Measurements from ENCODE around the gene C1orf167.

The C1orf167 gene

GRCh38 chr1:11769274-11769673 is 7.3 kb downstream of the C1orf167 start:
- Histone ChIP-seq H3K9ac (ENCODE audit: low read depth, low read length) (no peak overlapping the region), H3K36me3 (ENCODE audit: insufficient read depth, low read depth, low read length) (no peaks in the 10 kb centered on the region), H3K27ac (ENCODE audit: low read length) (no peak overlapping the region), H3K4me3 (ENCODE audit: low read length) (no peak overlapping the region), H3K9me3 (ENCODE audit: insufficient read depth, low read depth, low read length) (no peaks in the 10 kb centered on the region), H3K4me1 (ENCODE audit: insufficient read depth, low read length) (no peaks in the 10 kb centered on the region), H3K27me3 (ENCODE audit: insufficient read depth, low read length) (0 out of 2 replicates have a peak, but pooled peaks cover under 1% of the 10 kb centered on the region)

DNA sequence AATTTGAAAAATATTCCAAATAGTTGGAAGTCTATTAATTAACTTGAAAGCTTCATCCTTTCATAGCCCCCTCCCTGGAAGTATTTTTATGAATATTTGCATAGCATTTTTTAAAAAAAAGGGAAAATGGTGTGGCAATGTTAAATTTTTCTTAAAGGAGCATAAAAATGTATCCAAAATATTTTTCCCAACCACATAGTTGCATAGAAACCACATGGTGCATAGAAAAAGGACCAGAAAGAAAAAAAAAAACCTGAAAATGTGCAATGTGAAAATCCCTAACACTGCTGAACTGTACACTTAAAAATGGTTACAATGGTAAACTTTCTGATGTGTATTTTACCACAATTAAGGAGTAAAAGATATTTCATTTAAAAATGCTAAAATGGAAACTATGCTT is 8.0 kb downstream of the C1orf167 start:
- Histone ChIP-seq H3K9ac (ENCODE audit: low read depth, low read length) (no peak overlapping the region), H3K36me3 (ENCODE audit: insufficient read depth, low read depth, low read length) (no peaks in the 10 kb centered on the region), H3K4me1 (ENCODE audit: insufficient read depth, low read length) (no peaks in the 10 kb centered on the region)

DNA sequence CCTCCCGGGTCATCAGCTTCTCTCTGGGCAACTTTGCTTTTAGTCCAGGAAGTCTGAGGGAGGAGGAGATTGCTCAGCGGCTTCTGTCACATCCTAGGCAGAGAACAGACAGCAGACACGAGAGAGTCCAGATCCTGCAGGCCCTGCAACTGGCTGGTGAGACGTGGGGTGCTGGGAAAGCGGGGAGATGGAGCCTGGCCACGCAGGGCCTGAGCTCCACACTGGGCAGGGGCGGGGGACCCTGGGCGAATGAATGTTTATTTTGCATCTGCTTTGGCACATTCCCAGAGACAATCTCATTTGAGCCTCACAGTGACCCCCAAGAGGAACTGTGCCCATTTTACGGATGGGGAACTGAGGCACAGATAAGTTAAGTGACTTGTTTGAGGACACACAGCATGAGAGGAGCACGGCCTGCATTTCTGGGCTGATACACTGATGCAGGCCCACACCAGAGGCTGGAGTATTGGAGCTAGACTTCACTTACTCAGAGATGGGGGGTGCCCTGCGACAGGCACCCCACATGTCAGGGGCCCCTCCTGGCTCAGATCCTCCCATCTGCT is 9.6 kb downstream of the C1orf167 start:
- H3K27me3 ChIP-seq (ENCODE audit: insufficient read depth, low read length): no peaks in the 10 kb centered on the region
- H3K4me3 ChIP-seq (ENCODE audit: low read length): no peak overlapping the region
- H3K36me3 ChIP-seq (ENCODE audit: insufficient read depth, low read depth, low read length): no peaks in the 10 kb centered on the region
- H3K27ac ChIP-seq (ENCODE audit: low read length): no peak overlapping the region
- no peak overlapping the region for H3K9ac ChIP-seq (ENCODE audit: low read depth, low read length)
- no peaks in the 10 kb centered on the region for H3K4me1 ChIP-seq (ENCODE audit: insufficient read depth, low read length)
- H3K9me3 ChIP-seq (ENCODE audit: insufficient read depth, low read depth, low read length): no peaks in the 10 kb centered on the region

More for the DNA sequence above, 8.0 kb downstream of the C1orf167 start:
- Histone ChIP-seq H3K27ac (ENCODE audit: low read length) (no peak overlapping the region), H3K27me3 (ENCODE audit: insufficient read depth, low read length) (no peaks in the 10 kb centered on the region), H3K4me3 (ENCODE audit: low read length) (no peak overlapping the region), H3K9me3 (ENCODE audit: insufficient read depth, low read depth, low read length) (no peaks in the 10 kb centered on the region)

GRCh38 chr1:11772458-11772857 is 10.5 kb downstream of the C1orf167 start:
- Histone ChIP-seq H3K36me3 (ENCODE audit: insufficient read depth, low read depth, low read length) (no peaks in the 10 kb centered on the region), H3K4me3 (ENCODE audit: low read length) (no peak overlapping the region), H3K27me3 (ENCODE audit: insufficient read depth, low read length) (no peaks in the 10 kb centered on the region), H3K9ac (ENCODE audit: low read depth, low read length) (no peak overlapping the region), H3K27ac (ENCODE audit: low read length) (no peak overlapping the region), H3K9me3 (ENCODE audit: insufficient read depth, low read depth, low read length) (no peaks in the 10 kb centered on the region), H3K4me1 (ENCODE audit: insufficient read depth, low read length) (no peaks in the 10 kb centered on the region)

GRCh38 chr1:11774753-11775152 is 12.8 kb downstream of the C1orf167 start:
- H3K9me3 ChIP-seq (ENCODE audit: insufficient read depth, low read depth, low read length): no peaks in the 10 kb centered on the region

DNA sequence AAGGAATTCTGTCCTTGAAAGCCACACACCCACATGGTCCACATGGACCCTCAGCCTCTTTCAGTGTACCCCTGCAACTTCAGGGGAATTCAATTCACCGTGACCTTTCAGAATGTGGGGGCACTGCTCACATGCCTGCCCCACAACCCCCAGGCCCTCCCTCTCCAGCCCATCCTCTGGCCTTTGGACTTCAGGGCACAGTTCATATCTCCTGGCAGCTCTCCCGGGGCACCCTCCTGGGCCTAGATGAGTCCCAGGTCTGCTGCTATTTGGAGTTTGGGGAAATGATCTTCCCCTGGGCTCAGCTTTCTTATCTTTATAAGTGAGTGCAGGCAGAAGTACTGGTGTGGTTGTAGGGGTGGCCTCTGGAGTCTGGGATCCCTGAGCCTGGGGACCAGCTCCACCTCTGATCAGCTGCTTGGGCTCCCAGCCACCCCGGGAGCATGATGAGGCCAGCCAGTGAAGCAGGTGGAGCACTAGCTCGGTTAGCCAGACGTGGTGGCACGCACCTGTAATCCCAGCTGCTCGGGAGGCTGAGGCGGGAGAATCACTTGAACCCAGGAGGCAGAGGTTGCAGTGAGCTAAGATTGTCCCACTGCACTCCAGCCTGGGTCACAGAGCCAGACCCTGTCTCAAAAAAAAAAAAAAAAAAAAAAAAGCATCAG is 15.8 kb downstream of the C1orf167 start:
- no peaks in the 10 kb centered on the region for H3K27me3 ChIP-seq (ENCODE audit: insufficient read depth, low read length)
- no peaks in the 10 kb centered on the region for H3K4me1 ChIP-seq (ENCODE audit: insufficient read depth, low read length)
- no peak overlapping the region for H3K27ac ChIP-seq (ENCODE audit: low read length)
- H3K9me3 ChIP-seq (ENCODE audit: insufficient read depth, low read depth, low read length): no peaks in the 10 kb centered on the region
- H3K4me3 ChIP-seq (ENCODE audit: low read length): no peak overlapping the region
- H3K36me3 ChIP-seq (ENCODE audit: insufficient read depth, low read depth, low read length): no peaks in the 10 kb centered on the region
- H3K9ac ChIP-seq (ENCODE audit: low read depth, low read length): no peak overlapping the region

More at GRCh38 chr1:11774753-11775152, 12.8 kb downstream of the C1orf167 start:
- Histone ChIP-seq H3K9ac (ENCODE audit: low read depth, low read length) (no peak overlapping the region), H3K4me1 (ENCODE audit: insufficient read depth, low read length) (no peaks in the 10 kb centered on the region), H3K27me3 (ENCODE audit: insufficient read depth, low read length) (no peaks in the 10 kb centered on the region), H3K36me3 (ENCODE audit: insufficient read depth, low read depth, low read length) (no peaks in the 10 kb centered on the region), H3K27ac (ENCODE audit: low read length) (no peak overlapping the region), H3K4me3 (ENCODE audit: low read length) (no peak overlapping the region)

DNA sequence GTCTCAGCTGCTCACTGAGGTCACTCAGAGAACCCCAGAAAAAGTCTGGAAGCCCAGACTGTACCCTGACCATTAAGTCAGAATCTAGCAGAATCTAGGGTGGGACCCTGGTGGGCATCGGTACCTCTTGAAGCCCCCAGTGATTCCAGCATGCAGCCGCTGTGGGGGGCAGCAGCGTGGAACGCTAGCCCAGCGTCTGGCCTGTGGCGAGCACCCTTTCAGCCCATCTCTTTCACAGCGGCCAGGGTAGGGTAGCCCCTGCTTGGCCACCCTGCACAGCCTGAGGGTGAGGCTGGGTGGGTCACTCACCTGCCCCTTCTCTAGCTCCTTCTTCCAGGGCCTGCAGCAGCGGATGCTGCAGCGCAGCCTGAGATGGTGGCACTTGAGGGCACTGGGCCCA is 16.3 kb downstream of the C1orf167 start:
- Histone ChIP-seq H3K27ac (ENCODE audit: low read length) (no peak overlapping the region), H3K9ac (ENCODE audit: low read depth, low read length) (no peak overlapping the region), H3K27me3 (ENCODE audit: insufficient read depth, low read length) (no peaks in the 10 kb centered on the region), H3K4me3 (ENCODE audit: low read length) (no peak overlapping the region), H3K36me3 (ENCODE audit: insufficient read depth, low read depth, low read length) (no peaks in the 10 kb centered on the region), H3K9me3 (ENCODE audit: insufficient read depth, low read depth, low read length) (no peaks in the 10 kb centered on the region), H3K4me1 (ENCODE audit: insufficient read depth, low read length) (no peaks in the 10 kb centered on the region)

DNA sequence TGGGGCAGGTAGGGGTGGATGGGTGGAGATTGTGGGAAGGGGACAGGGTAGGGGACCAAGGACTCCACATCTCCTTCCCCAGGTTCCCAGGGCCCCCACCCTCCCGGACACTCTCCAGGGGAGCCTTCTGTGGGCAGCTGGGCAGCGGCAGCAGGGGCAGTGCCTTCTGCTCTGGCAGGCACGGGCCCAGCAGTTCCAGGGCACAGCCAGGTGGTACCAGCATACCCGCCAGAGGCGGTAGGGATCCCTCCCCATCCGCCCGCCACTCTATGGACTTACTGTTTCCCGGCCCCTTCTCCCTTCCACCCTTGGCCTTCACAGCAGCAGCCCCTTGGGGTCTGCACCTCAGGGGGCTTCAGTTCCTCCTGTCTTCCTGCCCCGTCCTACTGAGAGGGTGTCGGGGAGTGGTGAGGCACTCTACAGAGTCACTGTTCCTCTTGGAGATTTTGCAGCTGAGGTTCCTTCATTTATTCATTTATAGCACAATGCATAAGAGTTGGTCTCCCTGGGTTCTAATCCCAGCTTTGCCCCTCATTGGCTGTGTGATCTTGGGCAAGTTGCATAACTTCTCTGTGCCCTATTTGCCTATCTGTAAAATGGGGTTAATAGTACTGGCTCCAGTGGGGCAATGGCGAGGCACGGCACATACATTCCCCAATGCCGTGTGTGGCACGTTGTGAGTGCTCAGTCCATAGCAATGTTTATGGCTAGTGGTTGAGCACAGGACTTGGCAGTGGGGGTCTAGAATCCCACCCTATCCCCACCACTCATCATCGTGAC is 17.0 kb downstream of the C1orf167 start:
- no peak overlapping the region for H3K9ac ChIP-seq (ENCODE audit: low read depth, low read length)
- H3K36me3 ChIP-seq (ENCODE audit: insufficient read depth, low read depth, low read length): no peaks in the 10 kb centered on the region
- no peaks in the 10 kb centered on the region for H3K4me1 ChIP-seq (ENCODE audit: insufficient read depth, low read length)
- no peak overlapping the region for H3K27ac ChIP-seq (ENCODE audit: low read length)
- no peaks in the 10 kb centered on the region for H3K27me3 ChIP-seq (ENCODE audit: insufficient read depth, low read length)
- H3K4me3 ChIP-seq (ENCODE audit: low read length): no peak overlapping the region
- no peaks in the 10 kb centered on the region for H3K9me3 ChIP-seq (ENCODE audit: insufficient read depth, low read depth, low read length)

- Histone ChIP-seq H3K4me3 (ENCODE audit: low read length) (no peak overlapping the region), H3K4me1 (ENCODE audit: insufficient read depth, low read length) (peaks cover 4% of the 10 kb centered on the region; the same call in 1 of the 2 replicates), H3K27me3 (ENCODE audit: insufficient read depth, low read length) (no peaks in the 10 kb centered on the region), H3K36me3 (ENCODE audit: insufficient read depth, low read depth, low read length) (no peaks in the 10 kb centered on the region), H3K27ac (ENCODE audit: low read length) (no peak overlapping the region), H3K9me3 (ENCODE audit: insufficient read depth, low read depth, low read length) (no peaks in the 10 kb centered on the region), H3K9ac (ENCODE audit: low read depth, low read length) (no peak overlapping the region)
Measured at GRCh38 chr1:11779715-11780379, 17.9 kb downstream of the C1orf167 start.

DNA sequence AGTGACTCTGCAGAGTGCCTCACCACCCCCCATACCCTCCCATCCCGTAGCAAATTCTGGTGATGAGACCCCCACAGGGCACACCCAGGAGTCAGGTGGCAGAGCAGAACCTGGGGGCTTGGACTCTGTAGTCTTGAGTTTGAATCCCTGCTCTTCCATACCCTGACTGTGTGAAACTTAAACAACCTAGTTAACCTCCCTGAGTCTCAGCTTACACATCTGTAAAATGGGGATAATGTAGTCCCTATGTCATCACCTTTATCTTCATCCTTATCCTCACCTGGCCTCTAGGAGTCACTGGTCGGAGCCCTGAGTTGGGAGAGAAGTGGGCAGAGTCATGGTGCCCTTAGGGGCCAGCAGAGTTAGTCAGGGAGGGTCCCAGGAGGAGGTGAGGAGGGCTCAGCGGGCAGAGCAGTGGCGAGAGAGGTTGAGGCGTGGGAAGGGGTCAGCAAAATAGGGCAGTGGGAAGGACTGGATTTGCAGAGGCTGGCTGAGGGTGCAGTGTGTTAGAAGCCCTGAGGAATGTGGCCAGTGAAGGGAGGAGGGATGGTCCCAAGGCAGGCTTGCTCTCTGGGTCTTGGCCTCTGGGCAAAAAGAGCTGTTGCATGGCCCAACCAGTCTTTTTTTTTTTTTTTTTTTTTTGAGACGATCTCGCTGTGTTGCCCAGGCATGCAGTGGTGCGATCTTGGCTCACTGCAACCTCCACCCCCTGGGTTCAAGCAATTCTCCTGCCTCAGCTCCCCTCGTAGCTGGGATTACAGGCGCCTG is 18.6 kb downstream of the C1orf167 start:
- H3K9ac ChIP-seq (ENCODE audit: low read depth, low read length): no peak overlapping the region
- H3K4me3 ChIP-seq (ENCODE audit: low read length): no peak overlapping the region
- H3K36me3 ChIP-seq (ENCODE audit: insufficient read depth, low read depth, low read length): no peaks in the 10 kb centered on the region
- H3K9me3 ChIP-seq (ENCODE audit: insufficient read depth, low read depth, low read length): no peaks in the 10 kb centered on the region
- H3K27me3 ChIP-seq (ENCODE audit: insufficient read depth, low read length): no peaks in the 10 kb centered on the region
- H3K27ac ChIP-seq (ENCODE audit: low read length): no peak overlapping the region
- H3K4me1 ChIP-seq (ENCODE audit: insufficient read depth, low read length): peaks cover 5% of the 10 kb centered on the region; the same call in 1 of the 2 replicates

- Histone ChIP-seq H3K36me3 (ENCODE audit: insufficient read depth, low read depth, low read length) (no peaks in the 10 kb centered on the region), H3K9me3 (ENCODE audit: insufficient read depth, low read depth, low read length) (no peaks in the 10 kb centered on the region), H3K27ac (ENCODE audit: low read length) (no peak overlapping the region), H3K4me3 (ENCODE audit: low read length) (no peak overlapping the region), H3K9ac (ENCODE audit: low read depth, low read length) (no peak overlapping the region), H3K27me3 (ENCODE audit: insufficient read depth, low read length) (no peaks in the 10 kb centered on the region), H3K4me1 (ENCODE audit: insufficient read depth, low read length) (peaks cover 5% of the 10 kb centered on the region; the same call in 1 of the 2 replicates)
Measured at GRCh38 chr1:11781297-11781696, 19.3 kb downstream of the C1orf167 start.

All from iPS-20b (cell line).